Endothelial cell of umbilical vein (primary cell): Measurements from ENCODE around the gene EHF.

Experiments
- CTCF ChIP-seq, 2 donors: IDR thresholded peaks; 1 replicate in 1 of 2; 2 replicates in 1 of 2; pipeline ENCODE4 v1.5.1; 2011; ENCODE audit warnings: low read length in 2 of 2, mild to moderate bottlenecking in 2 of 2, moderate library complexity in 2 of 2, control low read depth in 1 of 2, inconsistent platforms in 1 of 2, low read depth in 1 of 2; ENCODE audit not compliant: insufficient read depth in 1 of 2; ENCODE audit errors: extremely low read depth in 1 of 2
- EZH2 ChIP-seq: IDR thresholded peaks from 2 replicates; pipeline ENCODE4 v1.6.1; 2012; ENCODE audit warnings: borderline replicate concordance, low read depth, mild to moderate bottlenecking, moderate library complexity, low read length, inconsistent platforms; ENCODE audit not compliant: severe bottlenecking
- POLR2A ChIP-seq: IDR thresholded peaks from 2 replicates; pipeline ENCODE4 v1.6.1; 2012; ENCODE audit warnings: low read depth, mild to moderate bottlenecking, control low read depth, low read length
- POLR2AphosphoS5 ChIP-seq: IDR thresholded peaks from 2 replicates; pipeline ENCODE4 v1.6.1; 2012; ENCODE audit warnings: low read depth, mild to moderate bottlenecking, control low read depth, low read length, moderate library complexity; ENCODE audit not compliant: insufficient read depth

- TF ChIP-seq CTCF (IDR thresholded peaks at IDR 0.05; ENCODE audit: extremely low read depth in 1 of 2, insufficient read depth in 1 of 2, low read depth in 1 of 2, low read length in 2 of 2) (no peak), EZH2 (no peak), POLR2A (no peak), POLR2AphosphoS5 (no peak)
These were observed 33.6 kb upstream of the EHF start for GRCh38 chr11:34587282-34587677.
